ENCODE data around the gene KCNS1.
A peak's percentile ranks its signal among the peaks of the same experiment; 100 is the strongest.

The KCNS1 gene

GRCh38 chr20:45058168-45058850 lies 42.6 kb downstream of the KCNS1 start:
- Histone ChIP-seq H3K4me3 (no peak overlapping the region), H3K27ac (no peak overlapping the region)

- H3K27ac ChIP-seq: peak overlapping the region in 1 of 21 experiments; percentile 43
- no peak overlapping the region for H3K4me3 ChIP-seq
Measured at GRCh38 chr20:45056473-45057173, 44.3 kb downstream of the KCNS1 start.

- Histone ChIP-seq H3K4me3 (no peak overlapping the region), H3K27ac (no peak overlapping the region)
Measured at GRCh38 chr20:45055056-45055455, 45.9 kb downstream of the KCNS1 start.

- H3K4me3 ChIP-seq: no peak overlapping the region
- peak overlapping the region in 12 of 21 experiments; percentile 14 to 52 (median 32) for H3K27ac ChIP-seq
Measured at GRCh38 chr20:45053430-45054351, 47.2 kb downstream of the KCNS1 start.

- no peak overlapping the region for H3K4me3 ChIP-seq
Measured at GRCh38 chr20:45052698-45053429, 48.1 kb downstream of the KCNS1 start.

GRCh38 chr20:45051204-45052060 lies 49.5 kb downstream of the KCNS1 start:
- Histone ChIP-seq H3K27ac (peak overlapping the region in 2 of 21 experiments; percentile 8 to 44), H3K4me3 (no peak overlapping the region)

More at GRCh38 chr20:45052698-45053429, 48.1 kb downstream of the KCNS1 start:
- H3K27ac ChIP-seq: peak overlapping the region in 13 of 21 experiments; percentile 8 to 52 (median 30)

- peak overlapping the region in 1 of 21 experiments; percentile 21 for H3K27ac ChIP-seq
- no peak overlapping the region for H3K4me3 ChIP-seq
Measured at GRCh38 chr20:45049904-45050471, 50.9 kb downstream of the KCNS1 start.

- peak overlapping the region in 1 of 21 experiments; percentile 21 for H3K27ac ChIP-seq
- H3K4me3 ChIP-seq: no peak overlapping the region
Measured at GRCh38 chr20:45049438-45049837, 51.5 kb downstream of the KCNS1 start.

GRCh38 chr20:45047581-45048119 lies 53.3 kb downstream of the KCNS1 start:
- Histone ChIP-seq H3K4me3 (no peak overlapping the region), H3K27ac (no peak overlapping the region)

- H3K27ac ChIP-seq: no peak overlapping the region
- H3K4me3 ChIP-seq: no peak overlapping the region
Measured at GRCh38 chr20:45044601-45045000, 56.3 kb downstream of the KCNS1 start.

- no peak overlapping the region for H3K4me3 ChIP-seq
- no peak overlapping the region for H3K27ac ChIP-seq
Measured at GRCh38 chr20:45044084-45044573, 56.8 kb downstream of the KCNS1 start.

GRCh38 chr20:45042978-45043377 lies 57.9 kb downstream of the KCNS1 start:
- no peak overlapping the region for H3K27ac ChIP-seq

More at GRCh38 chr20:45042978-45043377, 57.9 kb downstream of the KCNS1 start:
- H3K4me3 ChIP-seq: no peak overlapping the region

Data from skin epidermis (tissue), 12 donors.